Measurements from ENCODE around the gene WWC2.

GRCh38 chr4:183205193-183205592 is 106.1 kb downstream of the WWC2 start:
- no peak for TF ChIP-seq CTCF (conservative IDR thresholded peaks at IDR 0.05 in 1 of 2, IDR thresholded peaks at IDR 0.05 in 1 of 2; ENCODE audit: extremely low read depth in 1 of 2, insufficient read depth in 1 of 2, low read depth in 1 of 2, low read length in 2 of 2)
- TF ChIP-seq EZH2 (IDR thresholded peaks at IDR 0.05; ENCODE audit: borderline replicate concordance, low read length) = no peak

Data from mammary epithelial cell (primary cell).